BJ (cell line): ENCODE measurements around the gene G6PC2. TPM values are rescaled to one million over a fixed set of nuclear protein-coding genes. Genes with fewer than 3 reads are reported as not detected.

Experiments used
- CTCF ChIA-PET: fragments of 350-600 bp; formaldehyde crosslinking; extraction: SDS; loops from one replicate; lab custom pipeline; 2021; ENCODE audit warnings: antibody characterized with exemption, inconsistent platforms; lab: Yijun Ruan, JAX
- POLR2A ChIA-PET: fragments of 300-600 bp; sonication (Branson Sonifier 250); formaldehyde crosslinking; extraction: SDS; loops from one replicate; lab custom pipeline; 2021; ENCODE audit warnings: antibody characterized with exemption; lab: Charles Lee
- DNase-seq: peaks from one replicate; pipeline ENCODE4 v3.0.0-alpha.2; 2011; ENCODE audit warnings: low read depth
- H3K27me3 ChIP-seq: 2 replicates; pipeline ENCODE4 v1.6.0; 2011; ENCODE audit warnings: low read length; ENCODE audit not compliant: control insufficient read depth, insufficient read depth
- H3K36me3 ChIP-seq: 2 replicates; pipeline ENCODE4 v1.5.1; 2011; ENCODE audit warnings: low read length; ENCODE audit not compliant: control insufficient read depth, insufficient read depth
- H3K4me3 ChIP-seq: 2 replicates; pipeline ENCODE4 v1.5.1; 2011; ENCODE audit warnings: low read depth, mild to moderate bottlenecking, control low read depth, low read length
- polyA plus RNA-seq: library from polyadenylated mRNA; depleted of rRNA; stranded (reverse); fragments of >200 nt; gene quantifications from 2 replicates; pipeline ENCODE4 v1.2.3, GENCODE V29; 2011
- TF ChIP-seq, protein P1 (sequence below): IDR thresholded peaks from 2 replicates; pipeline ENCODE4 v1.5.1; 2011; ENCODE audit warnings: low read depth, mild to moderate bottlenecking, control low read depth, inconsistent platforms, low read length, moderate library complexity; ENCODE audit not compliant: insufficient read depth

The G6PC2 gene
- polyA plus RNA-seq, 1 experiment, result not detected

DNA sequence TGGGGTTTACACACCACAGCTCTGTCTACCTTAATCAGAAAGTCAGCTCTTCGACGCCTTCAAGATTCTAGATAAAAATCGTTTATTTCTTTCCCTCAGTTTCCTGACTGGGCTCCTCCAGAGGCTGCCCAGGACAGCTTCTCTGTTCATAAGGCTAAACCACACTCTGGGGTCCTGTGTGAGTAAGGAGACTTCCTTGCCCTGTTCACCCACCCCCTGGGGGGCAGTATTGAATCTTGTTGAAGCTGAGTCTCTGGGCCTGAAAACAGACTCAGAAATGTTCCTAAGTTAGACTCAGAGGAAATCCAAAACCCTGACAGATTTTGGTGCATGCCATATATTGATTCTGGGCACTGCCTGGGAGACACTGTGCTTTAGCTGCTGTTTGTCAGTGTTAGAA lies 43.0 kb downstream of the G6PC2 start:
- CTCF ChIA-PET, result interaction anchor here (1.0 kb wide), 1 partner anchor 9 kb away, joined by 3 read pairs; no protein-coding TSS in a partner anchor
- TF ChIP-seq, protein P1, sequence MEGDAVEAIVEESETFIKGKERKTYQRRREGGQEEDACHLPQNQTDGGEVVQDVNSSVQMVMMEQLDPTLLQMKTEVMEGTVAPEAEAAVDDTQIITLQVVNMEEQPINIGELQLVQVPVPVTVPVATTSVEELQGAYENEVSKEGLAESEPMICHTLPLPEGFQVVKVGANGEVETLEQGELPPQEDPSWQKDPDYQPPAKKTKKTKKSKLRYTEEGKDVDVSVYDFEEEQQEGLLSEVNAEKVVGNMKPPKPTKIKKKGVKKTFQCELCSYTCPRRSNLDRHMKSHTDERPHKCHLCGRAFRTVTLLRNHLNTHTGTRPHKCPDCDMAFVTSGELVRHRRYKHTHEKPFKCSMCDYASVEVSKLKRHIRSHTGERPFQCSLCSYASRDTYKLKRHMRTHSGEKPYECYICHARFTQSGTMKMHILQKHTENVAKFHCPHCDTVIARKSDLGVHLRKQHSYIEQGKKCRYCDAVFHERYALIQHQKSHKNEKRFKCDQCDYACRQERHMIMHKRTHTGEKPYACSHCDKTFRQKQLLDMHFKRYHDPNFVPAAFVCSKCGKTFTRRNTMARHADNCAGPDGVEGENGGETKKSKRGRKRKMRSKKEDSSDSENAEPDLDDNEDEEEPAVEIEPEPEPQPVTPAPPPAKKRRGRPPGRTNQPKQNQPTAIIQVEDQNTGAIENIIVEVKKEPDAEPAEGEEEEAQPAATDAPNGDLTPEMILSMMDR, result no peak
- POLR2A ChIA-PET, result no interaction called here
- no peak overlapping the region for H3K4me3 ChIP-seq
- no peaks in the 10 kb centered on the region for H3K27me3 ChIP-seq
- H3K36me3 ChIP-seq, result no peaks in the 10 kb centered on the region
- DNase-seq, result no peak

DNA sequence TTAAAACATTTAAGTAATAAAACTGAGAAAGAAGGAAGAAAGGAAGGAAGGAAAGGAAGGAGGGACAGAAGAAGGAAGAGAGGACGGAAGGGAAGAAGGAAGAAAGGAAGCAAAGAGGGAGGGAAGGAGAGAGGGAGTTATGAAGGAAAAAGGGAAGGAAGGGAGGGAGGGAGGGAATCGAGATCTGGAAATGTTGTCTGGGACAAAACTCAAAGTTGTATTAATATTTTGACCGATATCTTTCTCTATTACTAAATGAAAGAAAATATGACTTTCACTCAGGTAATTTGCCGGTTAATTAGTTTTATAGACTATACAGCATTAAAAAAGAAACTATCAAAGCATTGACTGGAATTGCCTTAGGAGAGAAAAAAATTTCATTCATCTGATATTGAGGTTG lies 44.4 kb downstream of the G6PC2 start:
- DNase-seq, result no peak
- TF ChIP-seq, protein P1, result no peak
- Histone ChIP-seq H3K4me3 (no peak overlapping the region), H3K36me3 (no peaks in the 10 kb centered on the region), H3K27me3 (no peaks in the 10 kb centered on the region)
- CTCF ChIA-PET, result no interaction called here
- POLR2A ChIA-PET, result no interaction called here

DNA sequence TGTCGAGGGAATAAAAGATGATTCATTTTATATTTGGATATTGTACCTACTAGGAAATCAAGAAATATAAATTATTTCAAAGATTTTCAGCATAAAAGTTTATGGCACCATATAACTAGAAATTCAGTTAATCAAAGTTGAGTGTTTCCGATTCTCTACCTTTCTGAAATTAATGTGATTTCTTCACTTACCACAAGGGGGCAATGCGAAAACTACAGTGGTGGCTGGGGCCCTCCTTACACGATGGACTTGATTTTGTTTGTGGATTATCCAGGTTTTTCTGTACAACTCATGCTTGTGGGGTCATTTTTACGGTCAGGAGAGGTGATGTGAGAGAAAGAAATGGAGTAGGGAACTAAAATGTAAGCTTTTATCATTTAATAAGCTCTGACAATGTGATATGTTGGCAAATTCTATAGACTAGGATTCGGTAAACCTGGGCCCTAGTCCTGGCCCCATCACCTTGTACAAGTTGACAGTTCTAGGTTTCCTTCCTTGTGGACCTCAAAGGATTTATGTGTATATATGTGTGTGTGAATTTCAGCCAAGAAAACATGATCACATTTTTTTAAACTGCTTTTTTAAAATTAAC lies 47.6 kb downstream of the G6PC2 start:
- DNase-seq, result no peak
- H3K27me3 ChIP-seq, result no peaks in the 10 kb centered on the region
- POLR2A ChIA-PET, result no interaction called here
- CTCF ChIA-PET, result interaction anchor here (0.8 to 1.8 kb wide), 5 partner anchors 8 to 14 kb away, joined by 3 to 8 read pairs (median 4); no protein-coding TSS in a partner anchor
- no peaks in the 10 kb centered on the region for H3K36me3 ChIP-seq
- TF ChIP-seq, protein P1, result peak; percentile 63
- H3K4me3 ChIP-seq, result no peak overlapping the region

DNA sequence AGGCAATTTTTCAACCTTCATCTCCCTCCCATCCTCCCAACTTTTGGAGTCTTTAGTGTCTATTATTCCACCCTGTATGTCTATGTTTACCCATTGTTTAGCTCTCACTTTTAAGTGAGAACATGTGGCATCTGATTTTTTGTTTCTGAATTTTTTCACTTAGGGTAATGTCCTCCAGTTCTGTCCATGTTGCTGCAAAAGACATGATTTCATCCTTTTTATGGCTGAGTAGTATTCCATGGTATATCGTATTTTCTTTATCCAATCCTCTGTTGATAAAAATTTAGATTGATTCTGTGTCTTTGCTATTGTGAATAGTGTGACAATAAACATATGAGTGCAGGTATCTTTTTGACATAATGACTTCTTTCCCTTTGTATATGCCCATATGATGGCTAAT lies 48.2 kb downstream of the G6PC2 start:
- no peaks in the 10 kb centered on the region for H3K36me3 ChIP-seq
- no peak for DNase-seq
- TF ChIP-seq, protein P1, result no peak
- ChIA-PET CTCF (interaction anchor here (1.0 to 1.4 kb wide), 3 partner anchors 9 to 15 kb away, joined by 3 to 5 read pairs (median 4); no protein-coding TSS in a partner anchor), POLR2A (no interaction called here)
- no peaks in the 10 kb centered on the region for H3K27me3 ChIP-seq
- H3K4me3 ChIP-seq, result no peak overlapping the region

DNA sequence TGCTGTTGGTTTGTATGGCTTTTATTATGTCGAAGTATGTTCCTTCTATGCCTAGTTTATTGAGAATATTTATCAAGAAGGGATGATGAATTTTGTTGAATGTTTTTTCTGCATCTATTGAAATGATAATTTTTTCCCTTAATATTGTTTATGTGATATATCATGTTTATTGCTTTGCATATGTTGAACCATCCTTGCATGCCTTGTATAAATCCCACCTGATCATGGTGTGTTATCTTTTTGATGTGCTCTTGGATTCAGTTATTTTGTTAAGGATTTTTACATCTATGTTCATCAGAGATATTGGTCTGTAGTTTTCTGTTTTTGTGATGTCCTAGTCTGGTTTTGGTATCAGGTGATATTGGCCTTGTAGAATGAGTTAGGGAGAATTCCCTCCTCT lies 50.8 kb downstream of the G6PC2 start:
- CTCF ChIA-PET, result no interaction called here
- no peaks in the 10 kb centered on the region for H3K36me3 ChIP-seq
- POLR2A ChIA-PET, result no interaction called here
- TF ChIP-seq, protein P1, result no peak
- no peak for DNase-seq
- H3K27me3 ChIP-seq, result no peaks in the 10 kb centered on the region
- no peak overlapping the region for H3K4me3 ChIP-seq
